ENCODE data around the gene EDN3. TPM values are rescaled to one million over a fixed set of nuclear protein-coding genes. Genes with fewer than 3 reads are reported as not detected.

The EDN3 gene
- total and polyA plus RNA-seq, 2 experiments from 2014 or later, result not detected

DNA sequence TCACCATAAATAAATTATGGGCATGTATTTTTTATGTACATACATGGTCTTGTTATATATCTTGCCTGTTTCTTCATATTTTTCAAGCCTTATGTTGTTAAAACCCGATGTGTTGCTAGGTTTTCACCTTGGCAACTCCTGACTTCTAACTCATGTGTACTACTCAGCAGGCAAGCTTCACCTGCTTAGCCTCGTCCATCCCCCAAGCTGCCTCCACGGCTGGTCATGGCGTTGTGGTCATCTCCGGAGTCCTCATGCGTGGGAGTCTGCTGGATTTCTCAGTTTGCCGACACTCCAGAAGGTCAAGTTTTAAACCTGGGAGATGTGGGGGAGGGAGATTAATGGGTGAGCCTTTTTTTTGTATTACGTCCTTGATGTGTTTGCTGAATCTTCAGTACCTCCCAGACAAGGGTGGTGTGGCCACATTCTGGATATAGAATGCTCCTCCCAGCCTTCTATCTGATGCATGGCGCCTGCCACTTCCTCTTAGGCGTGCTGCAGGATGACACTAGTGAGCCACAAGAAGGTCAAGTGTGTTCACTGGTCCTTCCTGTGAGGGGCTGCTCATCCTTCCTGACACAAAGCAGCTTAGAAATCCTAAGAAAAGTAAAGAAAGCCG is 26.6 kb upstream of the EDN3 start:
- no peaks in the 10 kb centered on the region for H3K9me3 ChIP-seq (ENCODE audit: low read depth)
- no peak overlapping the region for H3K27ac ChIP-seq
- no peak overlapping the region for H3K4me3 ChIP-seq
- peaks cover 13% of the 10 kb centered on the region for H3K4me1 ChIP-seq (ENCODE audit: low read depth)
- H3K36me3 ChIP-seq, result no peaks in the 10 kb centered on the region
- no peak for DNase-seq (ENCODE audit: low read depth in 1 of 2, low spot score in 1 of 2)
- TF ChIP-seq, protein P1, sequence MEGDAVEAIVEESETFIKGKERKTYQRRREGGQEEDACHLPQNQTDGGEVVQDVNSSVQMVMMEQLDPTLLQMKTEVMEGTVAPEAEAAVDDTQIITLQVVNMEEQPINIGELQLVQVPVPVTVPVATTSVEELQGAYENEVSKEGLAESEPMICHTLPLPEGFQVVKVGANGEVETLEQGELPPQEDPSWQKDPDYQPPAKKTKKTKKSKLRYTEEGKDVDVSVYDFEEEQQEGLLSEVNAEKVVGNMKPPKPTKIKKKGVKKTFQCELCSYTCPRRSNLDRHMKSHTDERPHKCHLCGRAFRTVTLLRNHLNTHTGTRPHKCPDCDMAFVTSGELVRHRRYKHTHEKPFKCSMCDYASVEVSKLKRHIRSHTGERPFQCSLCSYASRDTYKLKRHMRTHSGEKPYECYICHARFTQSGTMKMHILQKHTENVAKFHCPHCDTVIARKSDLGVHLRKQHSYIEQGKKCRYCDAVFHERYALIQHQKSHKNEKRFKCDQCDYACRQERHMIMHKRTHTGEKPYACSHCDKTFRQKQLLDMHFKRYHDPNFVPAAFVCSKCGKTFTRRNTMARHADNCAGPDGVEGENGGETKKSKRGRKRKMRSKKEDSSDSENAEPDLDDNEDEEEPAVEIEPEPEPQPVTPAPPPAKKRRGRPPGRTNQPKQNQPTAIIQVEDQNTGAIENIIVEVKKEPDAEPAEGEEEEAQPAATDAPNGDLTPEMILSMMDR (IDR thresholded peaks at IDR 0.05; ENCODE audit: low read depth, low read length), result no peak
- H3K27me3 ChIP-seq, result peaks cover 3% of the 10 kb centered on the region

DNA sequence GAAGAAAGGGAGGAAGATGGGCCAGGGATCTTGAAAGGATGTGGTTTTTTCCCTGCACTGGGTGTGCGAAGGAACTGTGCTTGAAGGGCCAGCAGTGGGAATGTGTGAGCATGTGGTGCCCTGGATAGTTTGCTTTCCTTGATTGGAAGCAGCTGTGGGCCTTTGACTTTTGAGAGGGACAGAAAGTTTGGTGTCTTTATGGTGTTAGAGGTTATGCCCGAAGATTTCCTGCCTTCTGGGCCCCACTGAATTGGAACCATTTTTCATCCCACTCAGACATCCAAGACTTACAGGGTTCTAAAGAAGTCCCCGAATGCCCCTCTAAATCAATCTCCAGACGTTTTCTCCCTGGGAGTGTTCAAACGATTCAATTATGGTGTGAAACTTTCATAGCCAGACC is 23.5 kb upstream of the EDN3 start:
- H3K27me3 ChIP-seq, result peaks cover 3% of the 10 kb centered on the region
- no peak overlapping the region for H3K4me3 ChIP-seq
- no peaks in the 10 kb centered on the region for H3K4me1 ChIP-seq (ENCODE audit: low read depth)
- TF ChIP-seq, protein P1 (IDR thresholded peaks at IDR 0.05; ENCODE audit: low read depth, low read length), result no peak
- H3K36me3 ChIP-seq, result no peaks in the 10 kb centered on the region
- H3K9me3 ChIP-seq (ENCODE audit: low read depth), result no peaks in the 10 kb centered on the region
- no peak for DNase-seq (ENCODE audit: low read depth in 1 of 2, low spot score in 1 of 2)
- no peak overlapping the region for H3K27ac ChIP-seq

DNA sequence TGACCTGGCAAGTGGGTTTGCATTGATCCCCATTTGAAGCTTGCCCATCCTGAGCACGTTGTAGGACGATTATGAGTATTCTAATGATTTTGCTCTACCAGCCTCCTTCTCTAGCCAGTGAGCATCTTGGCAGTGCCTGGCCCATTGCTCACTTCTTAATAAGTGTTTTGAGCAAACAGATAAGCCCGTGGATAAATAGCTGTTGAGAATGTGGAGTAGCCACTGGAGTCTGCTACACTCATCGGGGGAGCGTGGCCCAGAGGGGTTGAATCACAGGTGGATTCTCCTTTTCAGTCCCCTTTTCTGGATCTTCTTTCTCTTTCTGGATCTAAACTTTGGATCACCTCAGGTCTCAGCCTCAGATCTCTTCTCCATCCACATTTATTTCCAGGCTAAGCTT is 15.9 kb upstream of the EDN3 start:
- no peak overlapping the region for H3K4me3 ChIP-seq
- no peaks in the 10 kb centered on the region for H3K4me1 ChIP-seq (ENCODE audit: low read depth)
- DNase-seq (ENCODE audit: low read depth in 1 of 2, low spot score in 1 of 2), result no peak
- no peaks in the 10 kb centered on the region for H3K9me3 ChIP-seq (ENCODE audit: low read depth)
- H3K36me3 ChIP-seq, result no peaks in the 10 kb centered on the region
- TF ChIP-seq, protein P1 (IDR thresholded peaks at IDR 0.05; ENCODE audit: low read depth, low read length), result no peak
- no peak overlapping the region for H3K27ac ChIP-seq
- H3K27me3 ChIP-seq, result peaks cover 7% of the 10 kb centered on the region

DNA sequence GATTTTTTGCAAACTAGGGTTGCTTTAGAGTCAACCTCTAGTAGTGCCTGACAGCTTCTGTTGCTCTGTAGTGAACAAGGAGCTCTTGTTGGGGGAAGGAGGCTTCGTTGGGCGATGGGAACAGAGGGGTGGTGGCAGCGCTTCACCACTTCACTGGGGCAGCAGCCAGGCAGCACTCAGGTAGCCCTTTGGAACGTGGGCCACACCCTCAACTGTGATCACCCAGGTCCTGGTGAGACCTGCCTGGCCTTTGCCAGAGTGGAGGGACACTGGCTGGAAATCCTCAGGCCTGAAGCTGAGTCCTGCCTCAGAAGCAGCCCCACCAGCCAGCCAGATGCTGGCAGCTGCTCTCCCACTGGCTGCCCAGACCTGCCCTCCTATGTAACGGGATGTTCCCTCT is 10.4 kb upstream of the EDN3 start:
- TF ChIP-seq, protein P1 (IDR thresholded peaks at IDR 0.05; ENCODE audit: low read depth, low read length), result no peak
- Histone ChIP-seq H3K27ac (no peak overlapping the region), H3K36me3 (no peaks in the 10 kb centered on the region), H3K4me3 (no peak overlapping the region), H3K27me3 (peaks cover 46% of the 10 kb centered on the region), H3K9me3 (ENCODE audit: low read depth) (no peaks in the 10 kb centered on the region), H3K4me1 (ENCODE audit: low read depth) (no peaks in the 10 kb centered on the region)
- no peak for DNase-seq (ENCODE audit: low read depth in 1 of 2, low spot score in 1 of 2)

DNA sequence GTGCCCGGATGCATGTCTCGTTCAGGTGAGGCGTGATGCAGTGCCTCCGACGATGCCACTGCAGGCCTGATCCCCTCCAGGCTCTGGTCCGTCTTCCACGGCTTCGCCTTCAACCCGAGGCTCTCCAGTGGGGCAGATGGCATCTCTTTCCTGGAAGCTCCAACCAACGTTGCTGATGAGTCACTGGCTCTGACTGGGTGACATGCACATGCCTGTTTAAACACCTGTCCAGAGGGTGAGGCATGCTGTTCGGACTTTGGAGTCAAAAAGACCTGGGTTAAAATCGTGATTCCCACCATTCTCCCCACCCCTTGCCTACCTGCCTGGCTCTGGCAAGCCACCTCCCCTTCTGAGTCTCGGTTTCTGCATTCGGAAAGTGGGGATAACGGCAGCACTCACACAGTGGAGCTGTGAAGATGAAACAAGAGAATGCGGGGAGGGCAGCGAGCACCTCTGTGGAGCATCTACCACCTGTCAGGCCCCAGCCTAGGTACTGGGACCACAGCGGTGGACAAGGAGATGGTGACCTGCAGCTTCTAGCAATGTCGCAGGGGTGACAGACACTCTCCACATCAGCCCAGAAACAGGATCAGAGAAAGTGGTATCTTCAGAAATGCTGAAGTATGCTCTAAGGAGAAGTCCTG is 8.5 kb upstream of the EDN3 start:
- no peak for DNase-seq (ENCODE audit: low read depth in 1 of 2, low spot score in 1 of 2)
- Histone ChIP-seq H3K9me3 (ENCODE audit: low read depth) (no peaks in the 10 kb centered on the region), H3K36me3 (no peaks in the 10 kb centered on the region), H3K4me1 (ENCODE audit: low read depth) (no peaks in the 10 kb centered on the region), H3K27me3 (peaks cover 62% of the 10 kb centered on the region), H3K27ac (no peak overlapping the region), H3K4me3 (no peak overlapping the region)
- TF ChIP-seq, protein P1 (IDR thresholded peaks at IDR 0.05; ENCODE audit: low read depth, low read length), result no peak

Measured in cardiac muscle cell (in vitro differentiated cells and primary cell).